D341Med (cell line): ENCODE results near the gene HIGD1B.

Experiments used
- DNase-seq: peaks from one replicate; pipeline ENCODE4 v3.0.0; 2012; ENCODE audit warnings: low spot score

The HIGD1B gene

GRCh38 chr17:44878627-44879221 is 31.0 kb downstream of the HIGD1B start:
- DNase-seq = peak; percentile 62

- DNase-seq = no peak
Observed at GRCh38 chr17:44879376-44879775, 31.7 kb downstream of the HIGD1B start.

- DNase-seq = no peak
Observed at GRCh38 chr17:44880062-44880461, 32.4 kb downstream of the HIGD1B start.

DNA sequence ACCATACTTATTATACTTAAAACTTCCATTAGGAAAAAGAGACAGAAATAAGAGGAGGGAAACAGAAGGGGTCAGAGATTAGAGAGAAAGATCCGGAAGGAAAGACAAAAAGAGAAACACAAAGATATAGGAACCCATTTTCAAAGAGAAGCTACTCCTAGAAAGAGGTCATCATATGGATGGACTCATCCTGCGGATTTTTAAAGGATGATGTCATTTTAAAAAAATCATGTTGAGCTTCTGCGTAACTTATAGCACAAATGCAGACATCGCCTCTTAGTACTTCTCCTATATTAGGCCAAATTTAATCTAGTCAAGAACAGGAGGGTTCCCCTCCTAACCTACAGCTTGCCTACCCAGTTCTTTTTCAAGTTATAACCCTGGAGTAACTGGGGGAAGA is 33.5 kb downstream of the HIGD1B start:
- DNase-seq = no peak

GRCh38 chr17:44884941-44885340 is 37.3 kb downstream of the HIGD1B start:
- no peak for DNase-seq

GRCh38 chr17:44887016-44887415 is 39.3 kb downstream of the HIGD1B start:
- DNase-seq = no peak

- no peak for DNase-seq
Observed at GRCh38 chr17:44887971-44888954, 40.6 kb downstream of the HIGD1B start.

- DNase-seq = no peak
Observed at GRCh38 chr17:44889003-44889402, 41.3 kb downstream of the HIGD1B start.

- DNase-seq = no peak
Observed at GRCh38 chr17:44892250-44892649, 44.6 kb downstream of the HIGD1B start.

- DNase-seq = no peak
Observed at GRCh38 chr17:44894642-44895041, 47.0 kb downstream of the HIGD1B start.

DNA sequence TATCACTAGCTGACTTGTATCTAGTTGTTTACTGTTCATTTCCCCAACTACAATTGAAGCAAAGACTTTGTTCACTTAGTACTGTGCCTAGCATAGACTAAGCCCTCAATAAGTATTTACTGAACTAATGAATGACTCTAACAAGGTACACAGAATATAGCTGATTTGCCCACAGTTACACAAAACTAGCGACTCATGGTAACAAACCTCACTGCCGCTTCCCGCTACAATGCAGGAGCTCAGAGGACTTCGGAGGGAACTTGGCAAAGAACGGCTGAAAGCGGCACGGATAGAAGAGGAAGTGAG is 51.0 kb downstream of the HIGD1B start:
- no peak for DNase-seq

- peak; percentile 99 for DNase-seq
Observed at GRCh38 chr17:44899074-44899782, 51.5 kb downstream of the HIGD1B start, which contains the start of gene EFTUD2. TSS of gene EFTUD2 (minus strand) at chr17:44899445. CDS start at chr17:44894521, 4,924 bp downstream.
